H1 (cell line): ENCODE data around the gene IVNS1ABP. TPM values are rescaled to one million over a fixed set of nuclear protein-coding genes. Genes with fewer than 3 reads are reported as not detected.

Experiments
- CTCF ChIA-PET: fragments of 300-600 bp; sonication (Branson Sonifier 250); formaldehyde crosslinking; loops from one replicate; lab custom pipeline; 2021; ENCODE audit not compliant: partially characterized antibody; lab: Charles Lee
- POLR2A ChIA-PET: fragments of 300-600 bp; sonication (Branson Sonifier 250); formaldehyde crosslinking; loops from one replicate; lab custom pipeline; 2021; ENCODE audit warnings: inconsistent platforms; ENCODE audit not compliant: partially characterized antibody; lab: Charles Lee
- DNase-seq, 2 experiments: peaks; one replicate each; pipeline versions ENCODE4 v3.0.0 to v3.0.0-alpha.2; 2010 to 2022; ENCODE audit warnings: low spot score in 2 of 2, low read depth in 1 of 2, mixed read lengths in 1 of 2
- FAIRE-seq: peaks from 2 replicates; lab custom pipeline; 2011; peaks lifted over from hg19 to GRCh38; lab: Jason Lieb, UNC
- H2AFZ ChIP-seq: 2 replicates; pipeline ENCODE4 v1.8.1; 2012; ENCODE audit warnings: low read length, inconsistent platforms
- H2AK5ac ChIP-seq: 2 replicates; pipeline ENCODE4 v1.6.1; 2013; ENCODE audit warnings: low read depth, low read length
- H2BK120ac ChIP-seq: replicated peaks from 2 replicates; pipeline ENCODE3; 2013; ENCODE audit warnings: low read depth, low read length, inconsistent platforms
- H2BK12ac ChIP-seq: 2 replicates; pipeline ENCODE4 v1.6.1; 2013; ENCODE audit warnings: low read depth, low read length
- H2BK15ac ChIP-seq: 2 replicates; pipeline ENCODE4 v1.6.1; 2013; ENCODE audit warnings: low read length
- H2BK20ac ChIP-seq: 2 replicates; pipeline ENCODE4 v1.6.1; 2013; ENCODE audit warnings: low read length
- H2BK5ac ChIP-seq: 2 replicates; pipeline ENCODE4 v1.6.1; 2013; ENCODE audit warnings: low read depth, low read length
- H3K14ac ChIP-seq: 2 replicates; pipeline ENCODE4 v1.6.1; 2013; ENCODE audit warnings: inconsistent platforms; ENCODE audit not compliant: insufficient read length
- H3K18ac ChIP-seq: 2 replicates; pipeline ENCODE4 v1.6.1; 2013; ENCODE audit warnings: low read length; ENCODE audit errors: extremely low read depth
- H3K23ac ChIP-seq: 2 replicates; pipeline ENCODE4 v1.6.1; 2013; ENCODE audit warnings: inconsistent platforms; ENCODE audit not compliant: insufficient read length
- H3K23me2 ChIP-seq: 2 replicates; pipeline ENCODE4 v1.6.1; 2013; ENCODE audit warnings: low read depth, low read length
- H3K27ac ChIP-seq: 2 replicates; pipeline ENCODE4 v1.6.1; 2011; ENCODE audit warnings: low read depth, low read length, inconsistent platforms
- H3K27me3 ChIP-seq, 4 experiments: replicated peaks in 1 of 4; 1 replicate in 1 of 4; 2 replicates in 3 of 4; pipeline versions ENCODE4 v1.6.1 to v1.8.1; 2011 to 2013; ENCODE audit warnings: low read length in 3 of 4, mild to moderate bottlenecking in 3 of 4, inconsistent platforms in 2 of 4, mixed read lengths in 2 of 4, moderate library complexity in 1 of 4; ENCODE audit not compliant: control insufficient read depth in 3 of 4, insufficient read depth in 3 of 4; ENCODE audit errors: extremely low read depth in 1 of 4
- H3K36me3 ChIP-seq, 4 experiments: 2 replicates each; pipeline versions ENCODE4 v1.6.1 to v1.8.1; 2011 to 2013; ENCODE audit warnings: mild to moderate bottlenecking in 4 of 4, low read length in 3 of 4, moderate library complexity in 2 of 4, control low read depth in 1 of 4, inconsistent platforms in 1 of 4; ENCODE audit not compliant: insufficient read depth in 4 of 4, control insufficient read depth in 2 of 4
- H3K4ac ChIP-seq: replicated peaks from 2 replicates; pipeline ENCODE3; 2013; ENCODE audit warnings: low read length, low read depth, mixed read lengths, inconsistent platforms; ENCODE audit not compliant: insufficient read length
- H3K4me1 ChIP-seq, 4 experiments: replicated peaks in 1 of 4; 1 replicate in 1 of 4; 2 replicates in 3 of 4; pipeline versions ENCODE4 v1.6.1 to v1.8.1; 2011 to 2013; ENCODE audit warnings: low read length in 3 of 4, inconsistent platforms in 2 of 4, mixed read lengths in 1 of 4; ENCODE audit not compliant: insufficient read depth in 4 of 4, control insufficient read depth in 3 of 4
- H3K4me2 ChIP-seq, 2 experiments: 2 replicates each; pipeline versions ENCODE4 v1.6.1 to v1.8.1; 2011 to 2013; ENCODE audit warnings: low read depth in 2 of 2, low read length in 2 of 2, control low read depth in 1 of 2, inconsistent platforms in 1 of 2, mild to moderate bottlenecking in 1 of 2; ENCODE audit not compliant: insufficient read depth in 1 of 2
- H3K4me3 ChIP-seq, 4 experiments: fragments of 200-600, 300-600 bp in 1 of 4; sonication (generic), shearing (Covaris generic), sonication (Bioruptor Twin) in 1 of 4; 2 replicates each; pipeline versions ENCODE4 v1.5.1 to v1.8.1; 2011 to 2016; ENCODE audit warnings: low read length in 4 of 4, low read depth in 3 of 4, control low read depth in 2 of 4, inconsistent platforms in 2 of 4, mild to moderate bottlenecking in 2 of 4, mixed read lengths in 1 of 4, moderate library complexity in 1 of 4; ENCODE audit not compliant: insufficient read depth in 2 of 4; ENCODE audit errors: extremely low read depth in 1 of 4
- H3K56ac ChIP-seq: replicated peaks from 2 replicates; pipeline ENCODE3; 2013; ENCODE audit warnings: low read depth, mild to moderate bottlenecking, mixed read lengths, low read length, inconsistent platforms; ENCODE audit not compliant: insufficient read length
- H3K79me1 ChIP-seq: 2 replicates; pipeline ENCODE4 v1.6.1; 2013; ENCODE audit warnings: low read depth, low read length, control low read depth
- H3K79me2 ChIP-seq, 2 experiments: 2 replicates each; pipeline versions ENCODE4 v1.6.1 to v1.8.1; 2012 to 2013; ENCODE audit warnings: low read length in 2 of 2, mild to moderate bottlenecking in 2 of 2, inconsistent platforms in 1 of 2; ENCODE audit not compliant: insufficient read depth in 2 of 2, control insufficient read depth in 1 of 2
- H3K9ac ChIP-seq, 4 experiments: replicated peaks in 1 of 4; 1 replicate in 1 of 4; 2 replicates in 3 of 4; pipeline versions ENCODE4 v1.6.1 to v1.8.1; 2011 to 2013; ENCODE audit warnings: low read depth in 3 of 4, low read length in 3 of 4, control low read depth in 2 of 4, mild to moderate bottlenecking in 2 of 4, moderate library complexity in 2 of 4, inconsistent platforms in 1 of 4; ENCODE audit errors: extremely low read depth in 1 of 4
- H3K9me3 ChIP-seq, 2 experiments: 2 replicates each; pipeline versions ENCODE4 v1.6.1 to v1.8.1; 2012 to 2013; ENCODE audit warnings: mild to moderate bottlenecking in 2 of 2, moderate library complexity in 2 of 2, control low read depth in 1 of 2, inconsistent platforms in 1 of 2, low read depth in 1 of 2, low read length in 1 of 2, mixed read lengths in 1 of 2; ENCODE audit not compliant: insufficient read depth in 2 of 2
- H4K20me1 ChIP-seq, 2 experiments: replicated peaks in 1 of 2; 2 replicates each; pipeline versions ENCODE3 to v1.8.1; 2011 to 2013; ENCODE audit warnings: inconsistent platforms in 2 of 2, low read length in 2 of 2, mild to moderate bottlenecking in 1 of 2; ENCODE audit not compliant: insufficient read depth in 2 of 2, control insufficient read depth in 1 of 2
- H4K5ac ChIP-seq: 2 replicates; pipeline ENCODE4 v1.6.1; 2013; ENCODE audit warnings: low read length, low read depth, mixed read lengths, inconsistent platforms; ENCODE audit not compliant: insufficient read length
- H4K8ac ChIP-seq: 2 replicates; pipeline ENCODE4 v1.8.0; 2013; ENCODE audit warnings: mild to moderate bottlenecking, moderate library complexity, low read length, inconsistent platforms; ENCODE audit not compliant: insufficient read depth; ENCODE audit errors: extremely low read depth
- H4K91ac ChIP-seq: replicated peaks from 2 replicates; pipeline ENCODE3; 2013; ENCODE audit warnings: low read length, mixed read lengths, inconsistent platforms; ENCODE audit not compliant: insufficient read length
- BACH1 ChIP-seq: IDR thresholded peaks from 2 replicates; pipeline ENCODE4 v1.6.1; 2012; ENCODE audit warnings: low read length, improper control_type of control experiment
- CBX5 ChIP-seq: fragments of 300-800, 300-1000 bp; sonication (generic); IDR thresholded peaks from 2 replicates; pipeline ENCODE4 v1.7.1; 2016; ENCODE audit warnings: antibody characterized with exemption, low read length, low read depth
- EGR1 ChIP-seq: IDR thresholded peaks from 2 replicates; pipeline ENCODE4 v1.6.1; 2011; ENCODE audit warnings: low read depth, low read length, borderline replicate concordance
- FOSL1 ChIP-seq: IDR thresholded peaks from 2 replicates; pipeline ENCODE4 v1.6.1; 2011; ENCODE audit warnings: mild to moderate bottlenecking, low read depth, low read length, moderate library complexity; ENCODE audit not compliant: insufficient read depth
- HDAC6 ChIP-seq: IDR thresholded peaks from one replicate; pipeline ENCODE4 v1.7.1; 2012; ENCODE audit warnings: low read depth, mild to moderate bottlenecking, inconsistent platforms, low read length, moderate library complexity
- KDM1A ChIP-seq: fragments of 200-600, 300-600 bp; sonication (generic); IDR thresholded peaks from 2 replicates; pipeline ENCODE4 v1.7.1; 2016; ENCODE audit warnings: mild to moderate bottlenecking, low read length, borderline replicate concordance
- PHF8 ChIP-seq: fragments of 200-600 bp; sonication (generic); conservative IDR thresholded peaks from 2 replicates; pipeline ENCODE4 v1.7.1; 2012; ENCODE audit warnings: low read depth, mild to moderate bottlenecking, inconsistent platforms, low read length, moderate library complexity
- SIX5 ChIP-seq: IDR thresholded peaks from 2 replicates; pipeline ENCODE4 v1.6.1; 2011; ENCODE audit warnings: mild to moderate bottlenecking, low read depth, low read length
- SP2 ChIP-seq: IDR thresholded peaks from 2 replicates; pipeline ENCODE4 v1.6.1; 2012; ENCODE audit warnings: mild to moderate bottlenecking, low read length, inconsistent platforms
- SUZ12 ChIP-seq: fragments of 200-600 bp; sonication (generic); IDR thresholded peaks from 2 replicates; pipeline ENCODE4 v1.6.1; 2012; ENCODE audit warnings: mild to moderate bottlenecking, inconsistent platforms, low read length, moderate library complexity, mixed read lengths
- TAF7 ChIP-seq: optimal IDR thresholded peaks from 2 replicates; pipeline ENCODE3; 2011; ENCODE audit warnings: low read depth, mild to moderate bottlenecking, inconsistent platforms, low read length, moderate library complexity, borderline replicate concordance
- YY1 ChIP-seq: IDR thresholded peaks from 2 replicates; pipeline ENCODE4 v1.6.1; 2011; ENCODE audit warnings: low read depth, mild to moderate bottlenecking, low read length
- WGBS, 2 experiments: shearing (Covaris generic) in 1 of 2; methylation state at CpG; one replicate each; pipeline versions ENCODE4 v1.1.6 to v1.1.7; 2013 to 2015; ENCODE audit warnings: low lambda C conversion rate in 2 of 2, mixed read lengths in 2 of 2, inconsistent platforms in 1 of 2, low coverage in 1 of 2, missing lambda C conversion rate in 1 of 2; ENCODE audit not compliant: insufficient replicate concordance in 2 of 2, insufficient coverage in 1 of 2, insufficient read length in 1 of 2; ENCODE audit errors: extremely low coverage in 1 of 2, missing lambda C conversion rate in 1 of 2; 5-methylcytosine and 5-hydroxymethylcytosine counted together
- polyA plus RNA-seq, 7 experiments: library from polyadenylated mRNA; depleted of rRNA in 3 of 7; stranded (reverse) in 5 of 7; unstranded in 2 of 7; fragments of >200 nt in 5 of 7; fragments of 200-250 nt in 2 of 7; gene quantifications; 1 replicate in 5 of 7; 2 replicates in 1 of 7; 4 replicates in 1 of 7; pipeline versions ENCODE4 v1.2.1 to v1.2.3, GENCODE V29; 2011 to 2013; ENCODE audit warnings: missing spikeins in 2 of 7, mixed read lengths in 2 of 7
- total RNA-seq: library from RNA; stranded (reverse); fragmentation: NEBNext Ultra II Directional; extraction: Animal tissue kit (Norgen Biotek cat#: 25700); gene quantifications from 2 replicates; pipeline ENCODE4 v1.2.1, GENCODE V29; 2021
- TF ChIP-seq, protein P1 (sequence below): IDR thresholded peaks from 2 replicates; pipeline ENCODE4 v1.6.1; 2012; ENCODE audit warnings: inconsistent platforms

Gene IVNS1ABP
- total and polyA plus RNA-seq, 2 of the 8 experiments (the other 6 are each of a cell fraction or from before 2014, with no cell fraction given) = 65.9 to 189 TPM

DNA sequence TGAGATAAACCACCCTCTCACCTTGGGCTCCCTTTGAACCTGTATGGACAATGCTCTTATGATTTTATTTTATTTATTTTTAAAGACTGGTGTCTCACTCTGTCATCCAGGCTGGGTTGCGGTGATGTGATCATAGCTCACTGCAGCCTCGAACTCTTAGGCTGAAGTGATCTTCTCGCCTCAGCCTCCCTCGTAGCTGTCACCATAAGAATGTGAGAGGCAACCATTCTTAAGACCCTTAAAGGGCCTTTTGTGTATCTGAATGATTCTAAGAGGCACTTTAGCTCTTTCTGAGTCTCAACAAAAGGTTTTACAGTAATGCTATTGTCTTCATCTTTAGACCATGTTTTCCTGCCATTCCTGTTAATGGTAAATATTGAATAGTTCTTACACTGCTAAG lies 67.0 kb downstream of the IVNS1ABP start:
- Histone ChIP-seq H3K27me3 (no peaks in the 10 kb centered on the region), H2BK5ac (no peak overlapping the region), H4K5ac (no peak overlapping the region), H3K9me3 (no peaks in the 10 kb centered on the region), H4K20me1 (no peaks in the 10 kb centered on the region), H2BK15ac (no peak overlapping the region), H3K79me1 (no peaks in the 10 kb centered on the region), H4K8ac (no peak overlapping the region), H2BK20ac (no peak overlapping the region), H3K27ac (no peak overlapping the region), H3K4me3 (no peak overlapping the region), H3K36me3 (no peaks in the 10 kb centered on the region), H2AK5ac (no peak overlapping the region; the same call in 1 of the 2 replicates), H2BK12ac (no peak overlapping the region), H3K23ac (no peak overlapping the region), H3K56ac (no peak overlapping the region), H3K23me2 (no peaks in the 10 kb centered on the region), H3K79me2 (no peaks in the 10 kb centered on the region), H3K9ac (no peak overlapping the region), H2AFZ (no peak overlapping the region), H3K4me1 (peaks cover 0 to 9% (median 2%) of the 10 kb centered on the region in 4 experiments; a peak in 1 of 7 replicates), H4K91ac (no peak overlapping the region), H2BK120ac (no peak overlapping the region), H3K4ac (no peak overlapping the region), H3K4me2 (0 out of 4 replicates have a peak overlapping the region, but pooled peaks of 1 of the 2 experiments have one; percentile 9), H3K14ac (no peak overlapping the region), H3K18ac (no peak overlapping the region; the same call in 1 of the 2 replicates)
- ChIA-PET CTCF (interaction anchor here (0.6 to 2.3 kb wide), 5 partner anchors 12 to 431 kb away, joined by 3 to 6 read pairs (median 4); no protein-coding TSS in a partner anchor), POLR2A (interaction anchor here (1.0 kb wide), 1 partner anchor 11 kb away, joined by 3 read pairs; no protein-coding TSS in a partner anchor)
- FAIRE-seq (no peak), DNase-seq (no peak)
- WGBS, 2 experiments = 84% methylated on average over 4 of the region's 4 CpGs; no CpG with 5 or more reads in 1 of the 2 experiments
- TF ChIP-seq SP2 (no peak), TAF7 (no peak), EGR1 (no peak), SIX5 (no peak), FOSL1 (no peak), BACH1 (no peak), YY1 (no peak), KDM1A (no peak), PHF8 (no peak), HDAC6 (no peak), CBX5 (no peak), SUZ12 (no peak)
- TF ChIP-seq, protein P1, sequence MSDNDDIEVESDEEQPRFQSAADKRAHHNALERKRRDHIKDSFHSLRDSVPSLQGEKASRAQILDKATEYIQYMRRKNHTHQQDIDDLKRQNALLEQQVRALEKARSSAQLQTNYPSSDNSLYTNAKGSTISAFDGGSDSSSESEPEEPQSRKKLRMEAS = no peak
